ENCODE measurements around the gene IRAK4. TPM values are rescaled to one million over a fixed set of nuclear protein-coding genes. Genes with fewer than 3 reads are reported as not detected.

IRAK4 gene
- total RNA-seq, 1 donor from 2014 or later, result 9.6 TPM

DNA sequence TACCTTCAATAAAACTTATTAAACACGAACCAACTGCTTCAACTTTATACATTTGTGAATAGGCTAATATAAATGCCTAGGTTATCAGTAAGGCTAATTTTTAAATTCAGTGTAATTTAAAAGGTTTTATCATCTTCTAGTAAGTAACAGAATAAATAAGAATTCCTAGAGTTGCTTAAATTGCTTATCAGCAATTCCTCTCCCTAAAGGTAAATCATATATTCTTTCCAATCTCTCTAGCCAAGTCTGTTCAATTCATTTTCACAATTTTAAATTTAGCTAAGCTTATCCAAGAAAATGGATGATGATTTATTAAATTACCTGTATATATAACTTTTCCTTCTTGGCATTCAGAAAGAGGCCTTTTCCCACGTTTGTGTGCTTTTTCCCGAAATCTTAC is 4.7 kb upstream of the IRAK4 start:
- no peak for DNase-seq (ENCODE audit: extremely low spot score, unreplicated experiment)
- H3K9me3 Mint-ChIP-seq (ENCODE audit: unreplicated experiment), result no peaks in the 10 kb centered on the region
- no peak overlapping the region for H3K27ac Mint-ChIP-seq (ENCODE audit: unreplicated experiment)
- TF ChIP-seq, protein P1, sequence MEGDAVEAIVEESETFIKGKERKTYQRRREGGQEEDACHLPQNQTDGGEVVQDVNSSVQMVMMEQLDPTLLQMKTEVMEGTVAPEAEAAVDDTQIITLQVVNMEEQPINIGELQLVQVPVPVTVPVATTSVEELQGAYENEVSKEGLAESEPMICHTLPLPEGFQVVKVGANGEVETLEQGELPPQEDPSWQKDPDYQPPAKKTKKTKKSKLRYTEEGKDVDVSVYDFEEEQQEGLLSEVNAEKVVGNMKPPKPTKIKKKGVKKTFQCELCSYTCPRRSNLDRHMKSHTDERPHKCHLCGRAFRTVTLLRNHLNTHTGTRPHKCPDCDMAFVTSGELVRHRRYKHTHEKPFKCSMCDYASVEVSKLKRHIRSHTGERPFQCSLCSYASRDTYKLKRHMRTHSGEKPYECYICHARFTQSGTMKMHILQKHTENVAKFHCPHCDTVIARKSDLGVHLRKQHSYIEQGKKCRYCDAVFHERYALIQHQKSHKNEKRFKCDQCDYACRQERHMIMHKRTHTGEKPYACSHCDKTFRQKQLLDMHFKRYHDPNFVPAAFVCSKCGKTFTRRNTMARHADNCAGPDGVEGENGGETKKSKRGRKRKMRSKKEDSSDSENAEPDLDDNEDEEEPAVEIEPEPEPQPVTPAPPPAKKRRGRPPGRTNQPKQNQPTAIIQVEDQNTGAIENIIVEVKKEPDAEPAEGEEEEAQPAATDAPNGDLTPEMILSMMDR (IDR thresholded peaks at IDR 0.05), result no peak
- H3K4me1 Mint-ChIP-seq (ENCODE audit: unreplicated experiment), result peaks cover 5% of the 10 kb centered on the region
- no peak overlapping the region for H3K4me3 Mint-ChIP-seq (ENCODE audit: unreplicated experiment)
- H3K27me3 Mint-ChIP-seq (ENCODE audit: unreplicated experiment), result peaks cover 3% of the 10 kb centered on the region
- H3K36me3 Mint-ChIP-seq (ENCODE audit: unreplicated experiment), result peaks cover 9% of the 10 kb centered on the region

DNA sequence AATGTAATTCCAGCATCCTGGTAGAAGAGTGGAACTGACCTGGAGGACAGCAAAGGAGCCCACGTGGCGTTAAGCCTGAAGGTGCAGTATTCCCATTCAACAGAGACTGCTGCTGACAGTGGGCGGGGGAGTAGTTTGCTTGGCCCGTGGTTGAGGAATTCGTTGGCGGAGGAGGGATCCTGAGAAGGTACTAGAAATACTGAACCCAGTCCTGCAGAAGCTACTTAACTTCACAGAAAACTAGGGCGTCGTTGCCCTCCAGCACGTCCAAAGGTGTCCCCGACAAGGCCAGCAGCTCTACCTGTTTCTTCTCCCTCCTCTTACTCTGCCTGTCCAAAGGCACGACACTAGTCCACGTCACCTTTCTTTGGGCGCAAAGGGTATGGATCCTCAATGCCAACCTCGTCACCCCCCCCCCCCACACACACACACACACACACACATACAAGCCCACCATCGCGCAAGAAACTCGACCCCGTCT is 464 bp upstream of the IRAK4 start:
- TF ChIP-seq, protein P1 (IDR thresholded peaks at IDR 0.05), result no peak
- Mint-ChIP-seq H3K4me3 (ENCODE audit: unreplicated experiment) (peak overlapping the region; percentile 85), H3K9me3 (ENCODE audit: unreplicated experiment) (no peaks in the 10 kb centered on the region), H3K36me3 (ENCODE audit: unreplicated experiment) (peaks cover 9% of the 10 kb centered on the region), H3K27me3 (ENCODE audit: unreplicated experiment) (peaks cover 3% of the 10 kb centered on the region), H3K27ac (ENCODE audit: unreplicated experiment) (peak overlapping the region; percentile 93), H3K4me1 (ENCODE audit: unreplicated experiment) (peaks cover 15% of the 10 kb centered on the region)
- DNase-seq (ENCODE audit: extremely low spot score, unreplicated experiment), result no peak

DNA sequence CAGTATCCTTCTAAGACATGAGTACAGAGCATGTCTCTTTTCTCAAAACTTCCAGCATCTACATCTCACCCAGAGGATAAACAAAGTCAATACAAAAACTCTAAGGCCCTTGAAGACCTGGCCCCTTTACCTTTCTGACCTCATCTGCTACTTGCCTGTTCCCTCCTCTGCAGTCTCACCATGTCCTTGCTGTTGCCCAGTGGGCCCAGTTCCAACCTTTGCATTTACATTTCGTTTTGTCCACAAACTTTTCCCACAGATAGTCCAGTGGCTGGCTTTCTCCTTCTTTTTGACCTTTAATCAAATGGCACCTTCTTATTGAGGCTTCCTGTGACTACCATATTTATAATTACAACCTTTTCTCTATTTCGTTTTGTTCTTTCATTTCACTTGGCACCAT is 1.6 kb downstream of the IRAK4 start:
- Mint-ChIP-seq H3K4me3 (ENCODE audit: unreplicated experiment) (peak overlapping the region; percentile 36), H3K27me3 (ENCODE audit: unreplicated experiment) (peaks cover 3% of the 10 kb centered on the region), H3K9me3 (ENCODE audit: unreplicated experiment) (no peaks in the 10 kb centered on the region), H3K27ac (ENCODE audit: unreplicated experiment) (no peak overlapping the region), H3K4me1 (ENCODE audit: unreplicated experiment) (peaks cover 15% of the 10 kb centered on the region), H3K36me3 (ENCODE audit: unreplicated experiment) (no peaks in the 10 kb centered on the region)
- no peak for DNase-seq (ENCODE audit: extremely low spot score, unreplicated experiment)
- TF ChIP-seq, protein P1 (IDR thresholded peaks at IDR 0.05), result no peak

DNA sequence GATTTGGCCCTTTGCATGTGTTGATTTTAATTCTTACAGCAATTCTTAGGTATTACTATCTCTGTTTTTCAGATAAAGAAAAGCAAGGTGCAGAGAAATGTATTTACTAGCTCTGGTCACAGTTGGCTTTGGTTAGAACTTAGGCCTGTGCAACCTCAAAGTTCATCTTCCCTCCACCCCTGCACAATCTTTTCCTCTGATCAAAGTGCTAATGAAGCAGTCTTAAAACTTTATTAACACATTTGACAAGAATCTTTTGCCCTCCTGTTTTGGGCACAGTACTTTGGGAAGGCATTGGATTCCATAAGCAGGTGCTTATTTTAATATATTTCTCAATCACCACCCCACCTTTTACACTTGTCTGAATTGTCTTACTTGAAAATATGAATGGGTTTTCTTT is 2.7 kb downstream of the IRAK4 start:
- TF ChIP-seq, protein P1 (IDR thresholded peaks at IDR 0.05), result no peak
- Mint-ChIP-seq H3K27ac (ENCODE audit: unreplicated experiment) (no peak overlapping the region), H3K4me3 (ENCODE audit: unreplicated experiment) (no peak overlapping the region), H3K9me3 (ENCODE audit: unreplicated experiment) (no peaks in the 10 kb centered on the region), H3K4me1 (ENCODE audit: unreplicated experiment) (peaks cover 15% of the 10 kb centered on the region), H3K27me3 (ENCODE audit: unreplicated experiment) (peaks cover 2% of the 10 kb centered on the region), H3K36me3 (ENCODE audit: unreplicated experiment) (no peaks in the 10 kb centered on the region)
- DNase-seq (ENCODE audit: extremely low spot score, unreplicated experiment), result no peak

DNA sequence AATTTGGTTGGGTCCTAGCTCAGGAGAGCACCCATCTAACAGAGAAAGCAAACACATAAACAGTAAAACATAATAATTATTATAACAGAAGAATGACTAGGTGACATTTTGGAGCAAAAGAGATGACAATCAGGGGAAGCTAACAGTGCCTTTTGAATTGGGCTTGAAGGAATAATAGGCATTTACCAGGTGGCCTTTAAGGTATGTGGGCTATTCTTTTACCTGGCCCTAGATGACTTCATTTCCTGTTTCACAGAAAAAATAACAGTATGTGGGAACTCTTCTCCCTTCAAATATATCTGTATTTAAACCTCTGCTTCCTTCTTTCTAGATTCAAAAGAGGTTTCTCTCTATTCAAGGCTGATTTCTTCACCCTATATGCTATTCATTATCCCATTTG is 3.8 kb downstream of the IRAK4 start:
- H3K27ac Mint-ChIP-seq (ENCODE audit: unreplicated experiment), result no peak overlapping the region
- H3K4me3 Mint-ChIP-seq (ENCODE audit: unreplicated experiment), result no peak overlapping the region
- no peaks in the 10 kb centered on the region for H3K27me3 Mint-ChIP-seq (ENCODE audit: unreplicated experiment)
- H3K9me3 Mint-ChIP-seq (ENCODE audit: unreplicated experiment), result no peaks in the 10 kb centered on the region
- peaks cover 15% of the 10 kb centered on the region for H3K4me1 Mint-ChIP-seq (ENCODE audit: unreplicated experiment)
- H3K36me3 Mint-ChIP-seq (ENCODE audit: unreplicated experiment), result no peaks in the 10 kb centered on the region
- no peak for DNase-seq (ENCODE audit: extremely low spot score, unreplicated experiment)
- TF ChIP-seq, protein P1 (IDR thresholded peaks at IDR 0.05), result no peak

All from osteocyte (in vitro differentiated cells).